T-helper 17 cell (primary cell): Measurements from ENCODE around the gene KRTAP12-1. TPM values are rescaled to one million over a fixed set of nuclear protein-coding genes. Genes with fewer than 3 reads are reported as not detected.
"Not testable (repeated sequence)": the region's sequence is repeated elsewhere in the genome, so short reads cannot be mapped to it uniquely, and the experiment has no call there.

ENCODE experiments used
- ATAC-seq: fragments of 150-1000 bp; cut with Tn5 transposase; 2 replicates; pipeline ENCODE4 v1.10.0; 2021; ENCODE audit warnings: mild to moderate bottlenecking, moderate library complexity
- DNase-seq, 3 donors: peaks; one replicate each; pipeline versions ENCODE4 v3.0.0 to v3.0.0-alpha.2; 2020 to 2021
- H3K9me3 ChIP-seq: one replicate; pipeline ENCODE4 v1.7.0; 2013; ENCODE audit warnings: low read length, mild to moderate bottlenecking; ENCODE audit not compliant: control insufficient read depth, poor library complexity, severe bottlenecking
- H3K27ac Mint-ChIP-seq: one replicate; pipeline ENCODE4 v1.8.0; 2022; ENCODE audit warnings: mild to moderate bottlenecking, moderate library complexity, mixed read lengths
- H3K27me3 Mint-ChIP-seq: one replicate; pipeline ENCODE4 v1.8.0; 2022; ENCODE audit warnings: mixed read lengths
- H3K36me3 Mint-ChIP-seq: one replicate; pipeline ENCODE4 v1.8.0; 2022; ENCODE audit warnings: low read depth, mixed read lengths
- H3K4me1 Mint-ChIP-seq: one replicate; pipeline ENCODE4 v1.8.0; 2022; ENCODE audit warnings: mild to moderate bottlenecking, mixed read lengths
- H3K4me3 Mint-ChIP-seq: one replicate; pipeline ENCODE4 v1.8.0; 2022; ENCODE audit warnings: mild to moderate bottlenecking, moderate library complexity, mixed read lengths
- total RNA-seq, 4 donors: library from RNA in 2 of 4; stranded (reverse) in 2 of 4; gene quantifications; one replicate each; pipeline ENCODE4 v1.2.3 and lab custom pipeline; 2022 to 2026

The KRTAP12-1 gene
- total RNA-seq, 2 donors from 2014 or later = not detected

GRCh38 chr21:44664691-44665090 is 17.3 kb downstream of the KRTAP12-1 start:
- H3K9me3 ChIP-seq = no peaks in the 10 kb centered on the region
- DNase-seq (no peak), ATAC-seq (no peak)
- peaks cover 4% of the 10 kb centered on the region for H3K27me3 Mint-ChIP-seq
- H3K4me1 Mint-ChIP-seq = peaks cover 6% of the 10 kb centered on the region
- no peaks in the 10 kb centered on the region for H3K36me3 Mint-ChIP-seq
- H3K4me3 Mint-ChIP-seq = no peak overlapping the region
- no peak overlapping the region for H3K27ac Mint-ChIP-seq

GRCh38 chr21:44661567-44661966 is 20.4 kb downstream of the KRTAP12-1 start:
- Mint-ChIP-seq H3K4me1 (peaks cover 34% of the 10 kb centered on the region), H3K4me3 (peak overlapping the region; percentile 21)
- DNase-seq, H3K36me3 Mint-ChIP-seq, ATAC-seq, H3K27ac Mint-ChIP-seq, H3K27me3 Mint-ChIP-seq, H3K9me3 ChIP-seq: not testable (repeated sequence)

- no peaks in the 10 kb centered on the region for H3K27me3 Mint-ChIP-seq
- peaks cover 39% of the 10 kb centered on the region for H3K4me1 Mint-ChIP-seq
- H3K9me3 ChIP-seq = peaks cover 4% of the 10 kb centered on the region
- peak overlapping the region; percentile 96 for H3K27ac Mint-ChIP-seq
- H3K36me3 Mint-ChIP-seq = no peaks in the 10 kb centered on the region
- peak in 1 of 3 donors; percentile 11 for DNase-seq
- no peak for ATAC-seq
- H3K4me3 Mint-ChIP-seq = peak overlapping the region; percentile 75
Observed at GRCh38 chr21:44658913-44659595, 22.9 kb downstream of the KRTAP12-1 start.

- DNase-seq = no peak
- Mint-ChIP-seq H3K27ac (peak overlapping the region; percentile 96), H3K27me3 (no peaks in the 10 kb centered on the region), H3K4me3 (peak overlapping the region; percentile 75), H3K4me1 (peaks cover 45% of the 10 kb centered on the region), H3K36me3 (no peaks in the 10 kb centered on the region)
- H3K9me3 ChIP-seq = peaks cover 4% of the 10 kb centered on the region
- no peak for ATAC-seq
Observed at GRCh38 chr21:44658541-44658910, 23.4 kb downstream of the KRTAP12-1 start.

- Mint-ChIP-seq H3K36me3 (no peaks in the 10 kb centered on the region), H3K4me1 (peaks cover 46% of the 10 kb centered on the region), H3K27ac (peak within 1 kb of the TSS; percentile 96), H3K27me3 (no peaks in the 10 kb centered on the region), H3K4me3 (peak within 1 kb of the TSS; percentile 75)
- DNase-seq = peak in 2 of 3 donors; percentile 45 to 51
- peaks cover 4% of the 10 kb centered on the region for H3K9me3 ChIP-seq
- ATAC-seq = peak; percentile 77
Observed at GRCh38 chr21:44657635-44658540, 24.1 kb downstream of the KRTAP12-1 start, which contains the start of gene KRTAP12-3. KRTAP12-3 (plus strand) TSS chr21:44657932; CDS start chr21:44657980, 48 bp downstream.

GRCh38 chr21:44656868-44657267 is 25.1 kb downstream of the KRTAP12-1 start:
- Mint-ChIP-seq H3K27ac (peak overlapping the region; percentile 96), H3K36me3 (no peaks in the 10 kb centered on the region), H3K4me1 (peaks cover 47% of the 10 kb centered on the region), H3K27me3 (no peaks in the 10 kb centered on the region), H3K4me3 (peak overlapping the region; percentile 58)
- peaks cover 4% of the 10 kb centered on the region for H3K9me3 ChIP-seq
- DNase-seq (no peak), ATAC-seq (no peak)

GRCh38 chr21:44654576-44655175 is 27.3 kb downstream of the KRTAP12-1 start, which contains the start of gene KRTAP12-4:
KRTAP12-4 (minus strand) TSS chr21:44654659; CDS start chr21:44654614, 45 bp downstream.
- peaks cover 4% of the 10 kb centered on the region for H3K9me3 ChIP-seq
- H3K27ac Mint-ChIP-seq = peak within 1 kb of the TSS; percentile 96
- ATAC-seq = no peak
- H3K36me3 Mint-ChIP-seq = no peaks in the 10 kb centered on the region
- DNase-seq = no peak
- peaks cover 44% of the 10 kb centered on the region for H3K4me1 Mint-ChIP-seq
- H3K4me3 Mint-ChIP-seq = peak within 1 kb of the TSS; percentile 63
- H3K27me3 Mint-ChIP-seq = no peaks in the 10 kb centered on the region

- H3K4me3 Mint-ChIP-seq = peak overlapping the region; percentile 63
- H3K4me1 Mint-ChIP-seq = peaks cover 36% of the 10 kb centered on the region
- no peaks in the 10 kb centered on the region for H3K36me3 Mint-ChIP-seq
- peak overlapping the region; percentile 83 for H3K27ac Mint-ChIP-seq
- H3K27me3 Mint-ChIP-seq = no peaks in the 10 kb centered on the region
- DNase-seq (peak in 2 of 3 donors; percentile 49 to 55), ATAC-seq (peak; percentile 70)
- peaks cover 4% of the 10 kb centered on the region for H3K9me3 ChIP-seq
Observed at GRCh38 chr21:44653656-44654575, 28.0 kb downstream of the KRTAP12-1 start.

GRCh38 chr21:44653123-44653522 is 28.8 kb downstream of the KRTAP12-1 start:
- Mint-ChIP-seq H3K27ac (peak overlapping the region; percentile 83), H3K4me1 (peaks cover 28% of the 10 kb centered on the region), H3K4me3 (no peak overlapping the region), H3K27me3 (no peaks in the 10 kb centered on the region), H3K36me3 (no peaks in the 10 kb centered on the region)
- DNase-seq = no peak
- peaks cover 4% of the 10 kb centered on the region for H3K9me3 ChIP-seq
- ATAC-seq = no peak

- H3K27ac Mint-ChIP-seq = no peak overlapping the region
- H3K36me3 Mint-ChIP-seq = no peaks in the 10 kb centered on the region
- no peaks in the 10 kb centered on the region for H3K27me3 Mint-ChIP-seq
- H3K4me3 Mint-ChIP-seq = no peak overlapping the region
- DNase-seq (no peak), ATAC-seq (no peak)
- H3K9me3 ChIP-seq = no peaks in the 10 kb centered on the region
- peaks cover 14% of the 10 kb centered on the region for H3K4me1 Mint-ChIP-seq
Observed at GRCh38 chr21:44650973-44651675, 30.8 kb downstream of the KRTAP12-1 start.

- ATAC-seq = no peak
- no peaks in the 10 kb centered on the region for H3K27me3 Mint-ChIP-seq
- H3K27ac Mint-ChIP-seq = no peak overlapping the region
- no peaks in the 10 kb centered on the region for H3K36me3 Mint-ChIP-seq
- H3K4me3 Mint-ChIP-seq = no peak overlapping the region
- peaks cover 14% of the 10 kb centered on the region for H3K4me1 Mint-ChIP-seq
- no peak for DNase-seq
- no peaks in the 10 kb centered on the region for H3K9me3 ChIP-seq
Observed at GRCh38 chr21:44650265-44650972, 31.5 kb downstream of the KRTAP12-1 start.
